ENCODE measurements around the gene RNU7-1.

DNA sequence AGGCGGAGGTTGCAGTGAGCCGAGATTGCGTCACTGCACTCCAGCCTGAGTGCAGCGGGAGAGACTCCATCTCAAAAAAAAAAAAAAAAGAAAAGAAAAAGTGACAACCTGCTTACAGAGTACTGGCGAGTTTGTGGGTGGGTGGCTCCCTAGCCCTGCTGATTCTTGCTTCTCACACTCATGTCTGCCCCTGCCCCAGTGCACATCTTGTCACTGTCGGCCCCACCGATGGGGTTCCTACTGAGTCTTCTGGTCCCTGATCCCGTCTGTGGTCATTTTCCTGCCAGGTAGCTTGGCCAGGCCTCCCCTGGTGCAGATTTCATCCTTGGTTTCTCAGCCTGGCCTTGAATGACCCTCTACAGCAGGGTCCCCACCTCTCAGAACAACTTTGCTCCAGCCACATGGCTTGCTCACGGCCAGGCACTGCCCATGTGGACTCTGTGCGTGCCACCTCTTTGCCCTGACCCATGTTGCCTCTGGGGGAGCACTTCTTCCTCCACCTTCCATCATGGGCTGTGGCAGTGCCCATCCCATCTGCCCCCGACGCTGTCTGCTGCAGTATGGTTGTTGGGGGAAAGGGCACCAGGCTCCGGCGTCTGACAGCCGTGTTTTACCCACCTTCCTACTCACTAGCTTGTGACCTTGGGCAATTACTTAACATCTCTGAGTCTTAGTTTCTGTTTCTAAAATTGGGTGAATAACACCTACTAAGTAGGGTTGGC, 5.4 kb downstream of the RNU7-1 start:
- TF ChIP-seq CTCF (IDR thresholded peaks at IDR 0.05): peak; percentile 39
- TF ChIP-seq EZH2 (IDR thresholded peaks at IDR 0.05; ENCODE audit: borderline replicate concordance, insufficient read depth, low read depth, low read length, poor library complexity, severe bottlenecking): no peak

Measured in B cell (primary cell).